ENCODE measurements around the gene FUT7.

DNA sequence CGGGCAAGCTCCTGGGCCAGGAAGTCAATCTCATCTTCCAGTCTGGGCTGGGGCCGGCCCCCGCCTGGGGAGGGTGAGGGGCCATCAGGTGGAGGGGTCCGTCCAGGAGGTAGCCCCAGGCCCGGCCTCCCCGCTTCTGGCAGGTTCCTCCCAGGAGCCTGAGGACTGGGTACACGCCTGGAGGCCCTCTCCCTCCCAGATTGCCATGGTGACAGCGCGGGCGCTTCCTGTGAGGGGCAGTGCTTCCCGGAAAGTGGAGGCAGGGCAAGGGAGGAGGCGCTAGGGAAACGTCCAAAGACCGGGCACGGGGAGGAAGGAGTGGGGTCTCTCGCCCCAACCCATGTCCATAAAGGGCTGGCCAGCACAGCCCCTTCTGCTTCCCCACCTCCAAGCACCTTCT lies 9.2 kb upstream of the FUT7 start:
- TF ChIP-seq, protein P1, sequence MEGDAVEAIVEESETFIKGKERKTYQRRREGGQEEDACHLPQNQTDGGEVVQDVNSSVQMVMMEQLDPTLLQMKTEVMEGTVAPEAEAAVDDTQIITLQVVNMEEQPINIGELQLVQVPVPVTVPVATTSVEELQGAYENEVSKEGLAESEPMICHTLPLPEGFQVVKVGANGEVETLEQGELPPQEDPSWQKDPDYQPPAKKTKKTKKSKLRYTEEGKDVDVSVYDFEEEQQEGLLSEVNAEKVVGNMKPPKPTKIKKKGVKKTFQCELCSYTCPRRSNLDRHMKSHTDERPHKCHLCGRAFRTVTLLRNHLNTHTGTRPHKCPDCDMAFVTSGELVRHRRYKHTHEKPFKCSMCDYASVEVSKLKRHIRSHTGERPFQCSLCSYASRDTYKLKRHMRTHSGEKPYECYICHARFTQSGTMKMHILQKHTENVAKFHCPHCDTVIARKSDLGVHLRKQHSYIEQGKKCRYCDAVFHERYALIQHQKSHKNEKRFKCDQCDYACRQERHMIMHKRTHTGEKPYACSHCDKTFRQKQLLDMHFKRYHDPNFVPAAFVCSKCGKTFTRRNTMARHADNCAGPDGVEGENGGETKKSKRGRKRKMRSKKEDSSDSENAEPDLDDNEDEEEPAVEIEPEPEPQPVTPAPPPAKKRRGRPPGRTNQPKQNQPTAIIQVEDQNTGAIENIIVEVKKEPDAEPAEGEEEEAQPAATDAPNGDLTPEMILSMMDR (IDR thresholded peaks at IDR 0.05) = no peak
- TF ChIP-seq ZFX (IDR thresholded peaks at IDR 0.05; ENCODE audit: borderline replicate concordance) = no peak
